Stimulated activated CD8-positive, alpha-beta memory T cell treated with anti-CD3 and anti-CD28 coated beads, Interleukin-15, amount 100 ng/mL, for 4 hours (primary cell): ENCODE data around the gene BUD13.
"Not testable (repeated sequence)": the region's sequence is repeated elsewhere in the genome, so short reads cannot be mapped to it uniquely, and the experiment has no call there.

ENCODE experiments used
- DNase-seq, 2 donors: peaks; one replicate each; pipeline ENCODE4 v3.0.0-alpha.2; 2020; ENCODE audit warnings: low read depth in 2 of 2

The BUD13 gene

DNA sequence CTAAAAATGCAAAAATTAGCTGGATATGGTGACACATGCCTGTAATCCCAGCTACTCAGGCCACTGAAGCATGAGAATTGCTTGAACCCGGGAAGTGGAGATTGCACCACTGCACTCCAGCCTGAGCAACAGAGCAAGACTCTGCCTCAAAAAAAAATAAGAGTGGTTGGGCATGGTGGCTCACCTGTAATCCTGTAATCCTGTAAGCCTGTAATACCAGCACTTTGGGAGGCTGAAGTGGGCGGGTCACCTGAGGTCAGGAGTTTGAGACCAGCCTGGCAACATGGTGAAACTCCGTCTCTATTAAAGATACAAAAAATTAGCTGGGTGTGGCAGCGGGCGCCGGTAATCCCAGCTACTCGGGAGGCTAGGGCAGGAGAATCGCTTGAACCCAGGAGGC is 16.7 kb downstream of the BUD13 start:
- DNase-seq = not testable (repeated sequence)

DNA sequence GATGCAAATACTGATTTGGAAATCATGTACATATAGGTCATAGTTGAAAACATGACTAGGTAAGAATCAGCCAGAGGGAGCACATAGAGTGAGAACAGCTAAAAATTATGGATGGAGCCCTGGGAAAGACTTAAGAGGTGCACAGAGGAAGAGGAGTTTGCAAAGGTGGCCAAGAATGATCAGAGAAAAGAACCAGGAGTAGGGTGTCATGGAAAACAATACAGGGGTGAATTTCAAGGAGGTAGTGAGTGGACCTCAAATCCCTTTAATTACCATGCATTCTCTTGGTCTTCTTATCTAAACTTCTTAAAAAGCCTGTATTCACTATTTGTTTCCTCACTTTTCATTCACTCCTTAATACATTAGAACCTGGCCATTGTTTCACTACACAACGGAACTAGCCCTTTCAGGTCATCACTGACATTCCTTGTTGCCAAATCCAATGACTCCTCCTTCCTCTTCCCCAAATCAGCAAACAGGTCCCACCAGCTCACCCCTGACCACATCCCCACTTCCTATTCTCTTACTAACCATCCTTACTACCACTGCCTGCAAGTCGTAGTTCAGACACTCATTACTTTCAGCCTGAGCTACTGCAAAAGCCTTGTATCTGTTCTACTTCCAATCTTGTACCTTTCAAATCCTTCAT is 22.6 kb downstream of the BUD13 start:
- no peak for DNase-seq

DNA sequence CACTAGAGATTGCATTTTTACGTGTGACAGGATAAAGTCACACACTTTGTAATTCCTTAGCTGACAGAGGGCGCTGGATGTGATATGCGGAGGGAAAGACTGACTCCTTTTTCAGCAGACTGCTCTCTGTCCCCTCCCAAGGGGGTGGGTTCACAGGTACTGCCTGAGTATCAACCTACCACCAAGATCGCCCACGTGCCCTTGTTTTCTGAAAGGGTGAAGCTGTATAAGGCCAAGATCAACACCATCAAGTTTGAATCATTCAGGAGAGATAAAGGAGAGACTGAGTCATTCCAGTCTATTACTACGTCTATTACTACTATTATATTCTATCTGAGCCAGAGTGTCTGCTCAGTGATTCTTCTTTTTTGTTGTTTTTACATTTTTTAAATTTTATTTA is 30.7 kb downstream of the BUD13 start:
- DNase-seq = no peak

DNA sequence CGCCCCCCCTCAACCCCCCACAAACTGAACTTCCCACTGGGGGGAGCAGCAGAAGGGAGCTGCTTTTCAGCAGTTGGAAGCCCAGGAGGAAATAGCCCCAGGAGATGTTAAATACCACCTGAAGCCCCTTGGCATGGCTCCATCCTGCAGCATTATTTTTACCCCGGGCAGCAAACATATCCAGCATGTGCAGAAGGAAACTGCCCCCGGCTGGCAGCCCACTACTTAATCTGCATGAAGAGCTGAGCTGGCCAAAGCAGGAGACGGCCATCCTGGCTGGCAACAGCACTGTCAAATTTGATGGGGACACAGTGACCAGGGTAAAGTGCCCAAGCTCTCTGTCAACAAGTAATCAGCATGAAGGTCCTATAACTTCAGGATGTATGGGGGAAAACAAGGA is 32.0 kb downstream of the BUD13 start:
- DNase-seq = no peak

DNA sequence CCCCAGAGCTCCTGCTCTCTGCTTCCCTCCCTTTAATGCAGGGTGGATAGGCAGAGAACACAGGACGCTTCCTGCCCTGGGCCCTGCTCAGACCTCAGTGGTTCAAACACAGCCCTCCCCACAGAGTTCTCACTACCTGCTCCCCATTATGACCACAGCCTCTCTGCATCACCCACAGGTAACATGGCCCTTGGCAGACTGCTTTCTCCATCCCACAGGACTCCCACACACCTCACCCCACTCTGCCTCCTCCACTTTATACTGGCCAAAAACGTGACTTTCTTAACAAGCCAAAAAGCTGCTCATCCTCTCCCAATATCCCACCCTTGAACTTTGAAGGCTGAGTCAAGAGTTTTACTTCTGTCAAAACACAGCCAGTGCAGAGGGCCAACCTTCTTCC is 33.8 kb downstream of the BUD13 start:
- DNase-seq = no peak

DNA sequence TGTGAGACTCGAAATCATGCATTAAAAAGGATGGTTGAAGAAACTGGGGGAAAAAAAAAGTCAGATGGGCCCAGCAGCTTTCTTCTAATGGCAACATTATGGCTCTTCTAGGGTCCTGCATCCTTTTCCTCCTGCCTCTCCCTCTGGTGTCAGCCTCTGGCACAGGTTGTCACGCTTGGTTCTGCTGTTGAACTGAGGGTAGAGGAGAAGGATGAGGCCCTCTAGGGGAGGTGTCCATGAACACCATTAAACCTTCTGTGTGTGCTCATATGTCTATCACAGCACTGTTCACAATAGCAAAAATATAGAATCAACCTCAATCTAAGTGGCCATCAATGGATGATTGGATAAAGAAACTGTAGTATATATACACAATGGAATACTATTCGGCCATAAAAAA is 36.0 kb downstream of the BUD13 start:
- no peak for DNase-seq

DNA sequence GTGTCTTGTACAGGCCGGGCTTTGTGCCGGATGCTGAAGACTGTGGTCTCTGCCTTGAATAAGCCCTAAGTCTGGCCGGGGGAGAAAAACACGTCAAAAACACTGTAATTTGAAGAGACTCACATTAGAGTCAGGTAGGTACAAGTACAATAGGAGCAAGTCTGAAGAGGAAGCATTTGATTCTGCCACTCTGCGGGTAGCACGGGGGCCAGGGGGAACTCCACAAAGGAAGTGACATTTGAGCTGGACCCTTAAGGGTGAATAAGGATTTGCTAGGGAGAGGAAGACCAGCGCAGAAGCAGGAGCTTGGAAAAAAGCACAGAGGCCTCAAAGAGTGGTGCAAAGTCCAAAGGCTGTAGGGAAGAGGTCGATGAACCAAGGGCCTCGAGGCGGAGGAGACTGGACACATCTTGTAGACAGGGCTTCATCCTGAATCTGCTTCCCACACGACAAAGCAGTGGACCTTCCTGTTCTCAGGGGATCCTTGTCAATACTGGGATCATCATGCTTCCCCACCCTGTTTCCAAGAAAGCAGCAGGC is 38.7 kb downstream of the BUD13 start:
- no peak for DNase-seq

DNA sequence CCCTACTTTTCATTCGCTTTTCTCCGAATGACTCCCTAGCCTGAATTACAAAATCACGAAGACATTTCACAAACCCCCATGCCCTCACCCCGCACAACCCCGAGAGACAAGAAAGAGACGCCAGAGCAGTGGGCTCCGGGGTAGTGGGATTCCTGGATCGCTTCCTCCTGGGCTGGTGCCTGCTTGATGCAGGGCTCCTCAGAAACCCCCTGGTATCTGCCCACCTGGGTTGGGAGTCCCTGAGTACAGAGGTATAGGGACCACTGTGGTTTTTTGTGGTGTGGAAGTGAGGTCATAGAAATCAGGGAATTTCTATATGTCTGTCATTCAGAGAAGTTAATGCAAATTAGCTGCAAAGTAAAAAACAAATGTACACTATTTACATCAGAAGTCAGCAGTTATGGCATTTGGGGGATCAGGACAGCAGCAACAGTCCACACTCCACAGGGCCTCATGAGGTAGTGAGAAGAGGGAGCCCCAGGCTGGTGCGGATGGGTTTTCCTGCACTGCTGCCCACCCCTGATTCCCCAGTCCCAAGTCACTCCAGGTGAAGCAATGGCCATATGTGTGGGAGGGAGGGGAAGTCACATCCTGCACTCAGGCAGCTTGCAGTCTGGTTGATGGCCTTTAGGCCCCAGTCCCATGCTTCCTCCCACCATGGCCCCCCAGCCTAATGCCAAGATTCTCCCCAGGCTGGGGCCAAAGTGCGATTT is 39.6 kb downstream of the BUD13 start:
- DNase-seq = no peak

DNA sequence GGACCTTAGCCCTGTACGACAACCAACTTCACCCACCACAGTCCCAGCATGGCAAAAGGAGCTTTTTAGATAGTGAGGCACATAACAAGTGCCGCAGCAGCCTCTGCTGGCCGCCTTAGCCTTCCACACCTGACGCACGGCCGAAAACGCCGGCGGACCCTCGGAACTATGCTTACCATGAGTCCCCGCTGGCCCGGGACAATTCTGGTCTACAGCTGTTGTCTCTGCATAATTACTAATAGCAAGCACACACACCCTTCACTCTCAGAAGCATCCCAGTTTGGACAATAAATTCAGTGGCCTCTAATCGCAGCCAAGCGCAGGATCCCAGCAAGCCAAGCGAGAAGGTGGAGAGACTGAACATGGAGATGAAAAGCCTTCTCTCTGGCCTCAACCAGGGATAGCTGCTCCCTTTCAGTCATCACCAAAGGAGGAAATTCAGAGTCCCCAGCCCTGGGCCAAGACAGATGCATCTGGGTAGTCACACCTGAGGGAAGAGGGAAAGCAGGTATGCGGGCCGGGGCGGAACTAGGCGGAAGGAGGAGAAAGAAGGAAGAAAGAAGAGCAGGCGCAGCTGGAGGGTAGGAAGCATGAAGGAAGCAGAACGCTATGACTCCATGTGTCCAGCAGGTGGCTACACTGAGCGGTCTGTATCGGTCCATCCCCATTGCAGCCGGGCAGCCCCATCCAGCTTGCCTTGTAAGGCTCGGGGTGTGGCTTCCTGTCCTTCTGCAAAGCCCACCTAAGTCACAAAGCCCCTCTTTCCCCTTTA is 40.3 kb downstream of the BUD13 start:
- DNase-seq = peak in 1 of 2 donors; percentile 5

DNA sequence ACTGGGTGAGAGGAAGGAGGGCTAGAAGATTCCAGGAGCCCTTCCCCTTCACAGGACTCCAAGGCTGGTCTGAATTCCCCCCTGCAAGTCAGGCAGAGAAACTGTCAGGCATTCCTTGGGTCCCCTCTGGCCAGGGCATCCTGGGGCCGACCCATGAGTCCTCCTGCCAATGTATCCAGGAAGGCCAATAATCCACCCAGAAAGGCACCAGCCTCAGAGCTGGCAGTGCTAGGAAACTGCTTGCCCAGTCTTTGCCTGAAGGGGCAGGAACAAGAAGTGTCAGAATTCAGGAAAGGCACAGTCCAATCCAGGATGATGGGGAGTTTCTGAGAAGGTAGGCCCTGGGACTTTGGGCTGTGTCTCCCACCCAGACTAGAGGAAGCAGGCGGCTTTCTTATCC is 41.0 kb downstream of the BUD13 start:
- no peak for DNase-seq

DNA sequence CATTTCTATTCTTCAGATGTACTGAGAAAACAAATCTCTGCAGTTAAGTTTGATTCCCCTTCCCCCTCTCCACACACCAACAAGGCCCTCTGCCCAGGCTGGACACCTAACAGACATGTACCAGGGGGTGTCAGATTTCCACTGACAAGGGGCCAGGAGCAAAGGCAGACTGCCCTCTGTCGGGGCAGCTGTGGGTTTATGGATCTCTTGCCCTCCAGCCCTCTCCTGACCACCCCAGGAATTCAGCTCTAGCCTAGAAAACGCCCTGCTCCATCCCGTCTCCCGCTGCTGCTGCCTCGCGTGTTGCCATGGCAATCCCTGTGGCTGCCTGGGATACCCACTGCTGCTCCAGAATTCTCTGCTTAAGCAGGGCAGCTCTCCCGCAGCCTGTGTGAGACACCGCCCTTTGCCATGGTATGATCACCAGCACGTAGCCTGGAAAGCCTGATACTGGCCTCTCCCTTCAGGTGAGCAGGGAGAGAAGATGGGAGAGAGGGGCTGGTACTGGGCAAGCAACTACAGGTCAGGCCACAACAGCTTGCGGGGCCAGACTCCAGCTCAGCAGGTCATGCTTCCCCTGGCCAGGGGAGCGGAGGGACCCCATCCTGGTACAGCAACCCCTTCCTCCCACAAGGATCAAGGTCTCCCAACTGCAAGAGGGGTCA is 41.6 kb downstream of the BUD13 start:
- no peak for DNase-seq

DNA sequence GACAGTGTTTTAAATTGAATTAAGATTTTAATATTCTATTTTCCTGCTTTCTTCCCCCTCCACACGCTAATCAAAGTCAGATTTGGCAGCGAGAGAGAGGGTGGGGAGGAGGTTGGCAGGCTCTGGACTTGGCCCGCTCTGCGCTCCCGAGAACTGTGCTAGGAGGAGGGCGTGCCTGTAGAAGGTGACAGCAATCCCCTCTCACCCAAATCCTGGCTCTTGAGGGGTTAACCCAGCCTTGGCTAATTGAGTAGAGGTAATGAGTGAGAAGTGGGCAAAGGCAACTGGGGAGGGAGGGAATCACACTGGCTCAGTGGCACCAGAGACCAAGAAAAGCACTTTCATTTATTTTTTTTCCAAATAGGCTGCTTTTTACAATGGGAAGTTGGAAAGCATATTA is 42.2 kb downstream of the BUD13 start:
- no peak for DNase-seq

DNA sequence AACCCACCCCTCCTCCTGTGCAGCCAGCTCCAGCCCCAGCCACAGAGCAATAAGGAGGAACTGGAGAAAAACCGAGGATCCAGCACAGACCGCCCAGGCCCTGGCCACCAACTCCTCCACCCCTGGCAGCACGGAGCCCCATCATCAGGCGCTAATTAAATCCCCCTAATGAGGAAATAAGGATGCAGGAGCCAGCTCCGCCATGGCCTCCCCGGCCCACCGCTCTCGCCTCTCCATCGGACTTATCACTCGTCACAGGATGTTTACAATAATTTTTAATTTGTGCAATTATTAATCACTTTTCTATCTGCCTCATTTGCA is 42.6 kb downstream of the BUD13 start:
- DNase-seq = no peak

DNA sequence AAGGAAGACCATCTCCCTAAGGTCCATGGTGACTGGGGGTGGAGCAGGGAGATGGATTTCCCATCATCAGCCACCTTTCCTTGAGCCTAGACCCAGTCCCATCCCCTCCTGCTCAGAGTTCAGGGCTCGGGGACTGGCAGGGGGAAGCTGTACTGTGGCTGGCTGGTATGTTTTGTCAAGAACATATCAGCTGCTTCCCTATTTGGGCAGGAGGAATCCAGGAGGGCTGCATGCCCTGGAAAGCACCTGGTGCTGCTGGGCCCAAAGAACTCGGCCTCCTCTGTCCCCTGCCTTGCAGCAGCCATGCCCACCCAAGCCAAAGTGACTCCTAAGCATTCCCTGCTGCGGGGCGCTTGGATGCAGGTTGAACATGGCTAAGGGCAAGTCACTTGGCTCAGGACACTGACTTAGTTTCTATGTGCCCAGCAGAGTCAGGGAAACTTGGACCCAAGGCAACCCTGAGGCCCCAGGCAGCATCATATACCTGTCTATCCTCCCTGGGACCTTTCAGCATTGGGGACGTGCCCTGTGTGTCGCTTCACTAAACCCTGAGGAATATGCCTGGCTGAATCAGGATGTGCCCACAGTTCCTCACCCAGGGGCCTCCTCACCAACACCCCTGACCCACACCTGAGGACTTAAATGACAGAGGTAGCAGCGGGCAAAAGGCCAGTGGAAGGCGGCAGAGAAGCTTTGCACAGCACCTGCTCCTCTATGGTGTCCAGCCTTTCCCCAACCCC is 43.1 kb downstream of the BUD13 start:
- no peak for DNase-seq

DNA sequence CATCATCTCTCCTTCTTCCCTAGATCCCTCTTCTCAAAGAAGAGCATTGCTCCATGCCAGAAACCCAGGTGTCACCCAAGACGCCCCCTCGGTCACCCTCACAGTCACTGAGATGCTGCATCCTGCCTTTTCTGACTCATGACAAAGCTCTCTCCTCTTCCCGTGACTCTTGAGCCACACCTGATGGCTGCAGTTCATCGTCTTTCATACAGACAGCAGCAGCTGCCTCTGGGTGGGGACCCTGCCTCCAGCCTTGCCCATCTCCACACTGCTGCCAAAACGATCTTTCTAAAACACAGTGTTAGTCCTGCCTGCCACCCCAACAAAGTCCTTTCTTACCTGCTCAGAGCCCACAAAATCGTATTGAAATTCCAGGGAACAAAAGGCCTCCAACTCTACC is 44.8 kb downstream of the BUD13 start:
- DNase-seq = no peak

DNA sequence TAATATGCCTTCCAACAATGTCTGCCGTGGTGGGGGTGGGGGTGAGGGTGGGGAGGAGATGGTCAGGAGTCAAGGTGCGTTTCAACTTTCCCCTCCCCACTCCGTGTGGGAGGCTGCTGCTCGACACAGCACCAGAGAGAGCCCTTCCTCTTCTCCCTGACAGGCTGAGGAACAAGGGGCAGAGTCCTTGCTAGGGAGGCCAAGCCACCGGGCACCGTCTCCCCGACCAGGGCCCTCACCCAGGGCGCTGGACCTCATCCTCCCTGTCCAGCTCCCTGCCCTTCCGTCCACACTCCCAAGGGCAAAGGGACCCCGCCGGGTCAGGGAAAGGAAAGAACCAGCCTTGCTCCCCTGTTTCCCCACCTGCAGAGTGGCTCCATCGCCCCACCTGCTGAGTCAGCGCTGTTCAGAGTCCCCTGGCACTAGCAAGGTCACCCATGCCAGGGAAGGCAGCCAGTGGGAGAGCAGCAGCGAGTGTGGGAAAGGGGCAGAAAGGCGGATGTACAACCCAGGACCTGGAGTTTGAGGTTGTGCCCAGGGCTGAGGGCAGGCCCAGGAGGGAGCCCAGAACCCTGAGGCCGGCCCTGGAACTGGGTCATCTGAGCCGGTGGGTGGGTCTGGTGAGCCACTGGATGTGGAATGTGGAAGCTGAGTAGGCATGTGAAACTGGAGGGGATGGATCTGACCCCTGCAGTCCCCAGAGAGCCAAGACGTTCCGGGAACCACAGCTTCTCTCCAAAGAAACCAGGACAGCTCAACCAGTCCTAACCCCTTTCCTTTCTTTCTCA is 47.2 kb downstream of the BUD13 start:
- DNase-seq = no peak

DNA sequence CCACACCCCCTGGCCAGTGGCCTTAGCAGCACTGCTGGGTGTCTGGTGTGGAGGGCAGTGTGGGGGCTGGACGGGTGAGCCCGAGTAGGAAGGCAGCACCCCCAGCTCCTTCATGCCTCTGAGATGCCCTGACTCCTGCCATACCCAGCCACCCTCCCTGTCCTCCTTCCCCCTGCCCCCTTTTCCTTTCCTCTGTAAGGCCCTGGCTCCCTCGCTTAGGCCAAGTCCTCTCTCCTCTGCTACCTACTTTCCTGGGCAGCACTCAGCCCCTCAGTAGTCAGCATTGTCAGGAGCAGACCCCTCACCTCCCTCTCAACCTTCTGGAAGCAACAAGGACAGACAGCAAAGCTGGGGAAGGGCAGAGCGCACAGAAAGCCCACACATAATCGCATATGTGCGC is 48.0 kb downstream of the BUD13 start:
- no peak for DNase-seq

DNA sequence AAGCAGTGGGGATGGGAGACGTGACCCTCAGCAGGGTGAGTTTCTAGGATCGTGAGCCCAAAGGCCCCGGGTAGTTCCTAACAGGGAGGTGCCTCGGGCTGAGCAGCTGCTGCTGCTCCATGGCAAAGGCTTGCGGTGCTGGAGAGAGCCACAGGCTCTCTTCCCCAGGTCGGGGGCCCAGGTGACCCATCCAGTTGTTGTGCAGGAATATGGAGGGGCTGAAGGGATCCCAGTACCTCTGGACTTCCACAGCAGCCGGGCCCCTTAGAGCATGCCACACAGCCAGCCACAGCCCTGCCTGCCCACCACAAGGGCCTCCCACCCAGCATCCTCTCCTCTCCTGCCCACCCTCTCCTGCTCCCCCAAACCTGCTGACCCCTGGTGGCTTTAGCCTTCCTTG is 49.3 kb downstream of the BUD13 start:
- no peak for DNase-seq

DNA sequence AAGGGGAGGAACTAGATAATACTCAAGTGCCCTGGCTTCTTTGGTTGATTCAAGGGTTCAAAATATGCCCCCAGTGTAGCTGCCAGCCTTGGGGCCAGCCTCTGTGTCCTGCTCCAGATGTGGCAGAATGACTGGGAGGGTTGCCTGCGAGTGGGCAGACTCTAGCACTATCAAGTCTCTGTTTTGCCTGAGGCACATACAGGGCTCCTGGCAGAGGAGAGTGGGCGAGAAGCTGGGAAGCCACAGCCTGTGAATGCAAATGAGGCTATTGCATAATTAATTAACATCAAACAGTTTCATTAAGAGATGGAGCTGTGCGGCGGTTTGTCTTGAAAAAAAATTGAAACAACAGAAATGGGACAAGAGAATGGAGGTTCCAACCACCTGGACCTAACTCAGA is 50.8 kb downstream of the BUD13 start:
- no peak for DNase-seq

DNA sequence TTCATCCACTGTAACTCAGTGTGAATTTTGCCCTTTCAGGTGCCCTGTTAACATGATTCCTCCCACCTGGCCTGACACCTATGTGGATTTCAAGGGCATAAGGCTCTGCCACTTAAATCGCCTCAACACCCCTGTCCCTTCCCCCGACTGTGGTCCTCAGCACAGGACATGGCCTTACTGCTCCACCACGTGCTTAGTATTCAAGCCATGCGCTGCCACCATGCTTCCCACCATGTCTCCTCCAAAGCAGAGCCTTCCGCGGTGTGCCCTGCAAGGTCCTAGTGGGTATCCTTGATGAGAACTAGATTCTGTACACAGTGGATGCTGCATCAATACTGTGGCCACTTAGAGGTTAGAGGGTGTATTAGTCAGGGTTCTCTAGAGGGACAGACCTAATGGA is 51.9 kb downstream of the BUD13 start:
- DNase-seq = no peak

DNA sequence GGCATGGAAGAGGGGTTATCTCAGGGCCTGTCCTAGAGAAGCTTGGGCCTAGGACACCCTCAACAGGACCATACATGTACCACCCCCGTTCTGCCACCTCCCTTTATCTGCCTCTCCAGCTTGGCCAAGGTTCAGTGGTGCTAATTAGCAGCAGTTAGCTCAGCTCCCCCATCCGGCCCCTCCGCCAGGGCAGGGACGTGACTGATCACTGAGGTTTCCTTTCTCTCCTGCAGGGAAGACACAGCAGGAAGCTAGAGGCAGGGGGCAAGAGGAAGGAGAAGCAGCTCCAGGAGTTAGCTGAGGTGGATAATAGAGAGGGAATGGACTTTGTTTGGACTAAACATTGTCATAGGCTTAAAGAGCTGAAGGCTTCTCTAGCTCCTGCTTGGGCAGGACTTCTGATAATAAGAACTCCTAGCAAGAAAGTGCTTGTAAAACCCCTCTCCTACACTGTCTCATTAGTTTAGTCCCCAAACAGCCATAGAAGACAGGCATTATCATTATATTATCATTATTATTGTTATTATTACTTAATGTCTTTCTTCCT is 53.8 kb downstream of the BUD13 start:
- DNase-seq = no peak
